Lower lobe of right lung (tissue), 2 donors: ENCODE data around the gene JOSD2. TPM values are rescaled to one million over a fixed set of nuclear protein-coding genes. Genes with fewer than 3 reads are reported as not detected.

Experiments
- ATAC-seq, 2 donors: fragments of 200-7000 bp; cut with Tn5 transposase; one replicate each; pipeline ENCODE4 v1.9.1; 2020 to 2022; ENCODE audit warnings: mild to moderate bottlenecking in 2 of 2, moderate library complexity in 2 of 2
- DNase-seq: peaks from one replicate; pipeline ENCODE4 v3.0.0-alpha.2; 2020
- H3K27ac ChIP-seq: fragments of 200-600 bp; one replicate; pipeline ENCODE4 v1.8.0; 2022
- H3K27me3 ChIP-seq: fragments of 200-600 bp; one replicate; pipeline ENCODE4 v1.8.0; 2022; ENCODE audit warnings: low read depth
- H3K36me3 ChIP-seq: fragments of 200-600 bp; one replicate; pipeline ENCODE4 v1.8.0; 2022; ENCODE audit warnings: mild to moderate bottlenecking
- H3K4me1 ChIP-seq: fragments of 200-600 bp; one replicate; pipeline ENCODE4 v1.8.0; 2022
- H3K4me3 ChIP-seq: fragments of 200-600 bp; one replicate; pipeline ENCODE4 v1.8.0; 2022; ENCODE audit warnings: mild to moderate bottlenecking
- H3K9me3 ChIP-seq: fragments of 200-600 bp; one replicate; pipeline ENCODE4 v1.8.0; 2022
- intact Hi-C: fragments of 100-400 bp; cut with DNase I; formaldehyde crosslinking; loops from one replicate; pipeline ENCODE4 v1.11.0; 2022
- total RNA-seq: library from RNA; stranded (reverse); fragmentation: NEBNext Ultra II Directional; extraction: Animal tissue kit (Norgen Biotek cat#: 25700); gene quantifications from one replicate; pipeline ENCODE4 v1.2.1, GENCODE V29; 2021
- TF ChIP-seq, protein P1 (sequence below): fragments of 200-600 bp; IDR thresholded peaks from one replicate; pipeline ENCODE4 v1.8.0; 2022; ENCODE audit warnings: antibody characterized with exemption, mild to moderate bottlenecking
- donor health status: DM: no; HTN: yes; CAD: no; lungs with severe emphysema.

JOSD2 gene
- total RNA-seq, 1 donor from 2014 or later = 40.4 TPM

DNA sequence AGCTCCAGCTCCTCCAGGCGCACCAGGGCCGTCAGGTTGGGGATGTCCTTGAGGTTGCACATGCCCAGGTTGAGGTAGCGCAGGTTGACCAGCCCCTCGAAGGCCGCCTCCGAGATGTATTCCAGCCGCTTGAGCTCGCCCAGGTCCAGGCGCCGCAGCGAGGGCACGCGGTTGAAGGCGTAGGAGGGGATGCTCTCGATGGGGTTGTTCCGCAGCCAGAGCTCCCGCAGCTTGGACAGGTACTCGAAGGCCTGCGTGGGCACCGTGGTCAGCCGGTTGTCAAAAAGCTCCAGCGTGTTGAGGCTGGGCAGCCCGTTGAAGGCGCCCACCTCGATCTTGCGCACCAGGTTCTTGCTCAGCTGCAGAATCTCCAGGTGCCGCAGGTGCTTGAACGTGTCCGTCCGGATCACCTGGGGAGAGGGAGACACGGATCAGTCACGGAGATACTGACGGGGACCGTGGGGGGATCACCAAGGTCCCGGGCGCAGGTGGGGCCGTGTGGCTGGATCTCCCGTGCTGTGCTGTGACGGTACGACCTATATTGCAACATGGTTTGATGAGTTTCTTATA, 8.1 kb upstream of the JOSD2 start:
- Histone ChIP-seq H3K9me3 (no peaks in the 10 kb centered on the region), H3K4me1 (no peaks in the 10 kb centered on the region), H3K4me3 (no peak overlapping the region), H3K27me3 (peaks cover 8% of the 10 kb centered on the region), H3K36me3 (no peaks in the 10 kb centered on the region), H3K27ac (no peak overlapping the region)
- DNase-seq (peak; percentile 42), ATAC-seq (no peak)
- TF ChIP-seq, protein P1, sequence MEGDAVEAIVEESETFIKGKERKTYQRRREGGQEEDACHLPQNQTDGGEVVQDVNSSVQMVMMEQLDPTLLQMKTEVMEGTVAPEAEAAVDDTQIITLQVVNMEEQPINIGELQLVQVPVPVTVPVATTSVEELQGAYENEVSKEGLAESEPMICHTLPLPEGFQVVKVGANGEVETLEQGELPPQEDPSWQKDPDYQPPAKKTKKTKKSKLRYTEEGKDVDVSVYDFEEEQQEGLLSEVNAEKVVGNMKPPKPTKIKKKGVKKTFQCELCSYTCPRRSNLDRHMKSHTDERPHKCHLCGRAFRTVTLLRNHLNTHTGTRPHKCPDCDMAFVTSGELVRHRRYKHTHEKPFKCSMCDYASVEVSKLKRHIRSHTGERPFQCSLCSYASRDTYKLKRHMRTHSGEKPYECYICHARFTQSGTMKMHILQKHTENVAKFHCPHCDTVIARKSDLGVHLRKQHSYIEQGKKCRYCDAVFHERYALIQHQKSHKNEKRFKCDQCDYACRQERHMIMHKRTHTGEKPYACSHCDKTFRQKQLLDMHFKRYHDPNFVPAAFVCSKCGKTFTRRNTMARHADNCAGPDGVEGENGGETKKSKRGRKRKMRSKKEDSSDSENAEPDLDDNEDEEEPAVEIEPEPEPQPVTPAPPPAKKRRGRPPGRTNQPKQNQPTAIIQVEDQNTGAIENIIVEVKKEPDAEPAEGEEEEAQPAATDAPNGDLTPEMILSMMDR = no peak
- intact Hi-C loops = no loop called here

DNA sequence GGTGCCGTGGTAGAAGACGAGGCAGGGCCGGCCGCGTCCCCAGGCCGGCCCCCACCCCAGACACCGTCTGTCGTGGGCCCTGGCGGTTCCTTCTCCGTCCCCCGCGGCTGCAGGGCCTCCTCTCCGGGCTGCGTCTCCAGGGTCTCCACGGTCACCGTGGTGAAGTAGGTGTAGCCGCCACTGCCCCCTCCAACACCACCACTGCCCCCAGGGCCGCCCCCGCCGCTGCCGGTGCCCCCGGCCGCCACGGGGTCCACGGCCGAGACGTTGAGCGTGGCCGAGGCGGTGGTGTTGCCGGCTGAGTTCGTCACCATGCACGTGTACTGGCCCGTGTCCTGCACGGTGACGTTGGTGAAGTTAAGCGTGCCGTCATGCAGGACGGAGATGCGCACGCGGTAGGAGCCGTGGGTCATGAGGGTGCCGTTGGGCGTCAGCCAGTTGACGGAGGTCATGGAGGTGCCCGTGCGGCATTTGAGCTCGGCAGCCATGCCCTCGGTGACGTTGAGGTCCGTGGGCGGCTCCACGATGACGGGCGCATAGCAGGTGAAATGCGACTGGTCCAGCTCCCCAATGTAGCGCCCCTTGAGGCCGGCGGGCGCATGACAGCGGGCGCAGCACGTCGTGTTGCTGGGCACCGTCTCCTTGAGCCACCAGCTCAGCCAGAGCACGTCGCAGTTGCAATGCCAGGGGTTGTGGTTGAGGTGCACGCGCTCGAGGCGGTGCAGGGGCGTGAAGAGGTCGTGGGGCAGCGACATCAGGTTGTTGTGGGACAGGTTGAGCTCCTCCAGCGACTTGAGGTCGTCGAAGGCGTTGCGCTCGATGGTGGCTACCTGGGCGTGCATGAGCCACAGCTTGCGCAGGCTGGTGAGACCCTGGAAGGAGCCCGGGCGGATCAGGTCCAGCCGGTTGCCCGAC, 7.4 kb upstream of the JOSD2 start:
- Histone ChIP-seq H3K9me3 (no peaks in the 10 kb centered on the region), H3K27me3 (peaks cover 8% of the 10 kb centered on the region), H3K36me3 (no peaks in the 10 kb centered on the region), H3K4me3 (no peak overlapping the region), H3K4me1 (no peaks in the 10 kb centered on the region), H3K27ac (no peak overlapping the region)
- DNase-seq (peak; percentile 46), ATAC-seq (no peak)
- intact Hi-C loops = no loop called here
- TF ChIP-seq, protein P1 = peak; percentile 11

DNA sequence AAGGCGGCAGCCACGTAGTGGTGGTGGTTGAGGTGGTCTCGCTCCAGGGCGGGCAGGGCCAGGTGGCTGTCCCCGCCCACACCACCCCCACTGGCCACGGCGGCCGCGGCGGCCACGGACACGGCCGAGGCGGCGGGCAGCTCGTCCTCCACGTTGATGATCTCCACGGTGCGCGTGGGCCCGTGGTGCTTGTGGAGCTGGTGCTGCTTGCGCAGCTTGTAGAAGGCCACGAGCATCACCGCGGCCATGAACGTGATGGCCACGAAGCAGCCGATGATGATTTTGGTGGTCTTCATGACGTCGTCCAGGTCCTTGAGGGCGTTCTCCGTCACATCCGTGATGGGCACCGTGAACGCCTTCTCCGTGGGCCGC, 6.7 kb upstream of the JOSD2 start:
- Histone ChIP-seq H3K36me3 (no peaks in the 10 kb centered on the region), H3K27me3 (peaks cover 8% of the 10 kb centered on the region), H3K4me3 (no peak overlapping the region), H3K27ac (no peak overlapping the region), H3K4me1 (no peaks in the 10 kb centered on the region), H3K9me3 (no peaks in the 10 kb centered on the region)
- TF ChIP-seq, protein P1 = no peak
- DNase-seq (peak; percentile 37), ATAC-seq (no peak)
- intact Hi-C loops = no loop called here

DNA sequence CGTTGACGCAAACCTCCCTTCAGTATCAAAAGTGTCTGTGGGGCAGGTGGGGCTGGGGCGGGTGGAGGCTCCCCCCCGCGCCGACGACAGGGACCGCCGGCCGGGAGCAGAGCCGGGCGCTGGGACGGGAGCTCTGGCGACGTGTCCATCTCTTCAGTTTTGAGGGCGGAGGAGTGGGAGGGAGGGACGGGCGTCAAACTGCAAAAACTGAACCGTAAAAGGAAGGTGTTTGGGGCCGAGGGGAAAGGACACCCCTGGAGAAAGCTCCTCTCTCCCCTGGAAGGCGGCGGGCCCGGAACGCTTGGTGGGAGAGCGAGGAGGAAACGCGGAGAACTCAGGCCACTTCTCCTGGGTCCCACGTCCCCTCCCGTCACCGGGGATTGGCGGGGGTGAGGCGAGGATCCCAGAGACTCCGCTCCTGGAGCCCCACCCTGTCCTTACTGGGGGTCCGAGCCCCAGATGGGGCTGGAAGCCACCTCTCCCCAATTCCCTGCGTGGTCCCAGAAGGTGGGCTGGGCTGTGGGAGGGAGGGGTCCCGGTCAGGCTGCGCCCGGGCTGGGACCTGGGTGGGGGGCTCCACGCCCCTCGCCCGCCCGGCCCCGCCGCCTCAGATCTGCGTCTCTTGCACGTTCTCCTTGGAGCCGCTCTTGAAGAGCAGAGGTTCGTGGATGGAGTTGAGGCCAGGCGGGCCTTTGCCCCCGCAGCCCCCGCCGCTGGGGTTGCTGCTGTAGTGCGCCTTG, 6.1 kb upstream of the JOSD2 start:
- Histone ChIP-seq H3K27ac (no peak overlapping the region), H3K4me3 (no peak overlapping the region), H3K36me3 (no peaks in the 10 kb centered on the region), H3K9me3 (no peaks in the 10 kb centered on the region), H3K27me3 (peaks cover 8% of the 10 kb centered on the region), H3K4me1 (no peaks in the 10 kb centered on the region)
- DNase-seq = peak; percentile 35
- intact Hi-C loops = no loop called here
- TF ChIP-seq, protein P1 = no peak
- ATAC-seq = no peak

DNA sequence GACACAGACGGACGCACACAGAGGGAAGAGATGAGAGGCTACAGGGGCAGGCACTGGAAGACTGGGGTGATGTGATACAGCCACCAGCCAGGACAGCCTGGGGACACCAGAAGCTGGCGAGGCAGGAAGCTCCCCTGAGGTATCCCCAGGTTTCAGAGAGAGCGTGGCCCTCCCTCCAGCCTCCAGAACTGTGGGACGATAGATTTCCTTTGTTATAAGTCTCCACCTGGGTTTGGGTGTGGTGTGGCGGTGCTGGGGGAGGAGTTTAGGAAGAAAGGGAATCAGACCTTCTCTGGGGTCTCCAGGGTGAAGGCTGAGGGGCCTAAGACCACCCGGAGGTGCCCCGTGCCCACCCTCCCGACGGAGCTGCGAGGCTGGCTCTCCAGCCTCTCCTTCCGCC, 5.5 kb upstream of the JOSD2 start:
- H3K9me3 ChIP-seq = no peaks in the 10 kb centered on the region
- DNase-seq (peak; percentile 9), ATAC-seq (no peak)
- intact Hi-C loops = no loop called here
- no peaks in the 10 kb centered on the region for H3K36me3 ChIP-seq
- no peaks in the 10 kb centered on the region for H3K4me1 ChIP-seq
- peaks cover 8% of the 10 kb centered on the region for H3K27me3 ChIP-seq
- no peak overlapping the region for H3K27ac ChIP-seq
- no peak overlapping the region for H3K4me3 ChIP-seq
- TF ChIP-seq, protein P1 = no peak
